ENCODE results near the gene HS6ST3.
"Not testable (repeated sequence)": the region's sequence is repeated elsewhere in the genome, so short reads cannot be mapped to it uniquely, and the experiment has no call there.

Gene HS6ST3

DNA sequence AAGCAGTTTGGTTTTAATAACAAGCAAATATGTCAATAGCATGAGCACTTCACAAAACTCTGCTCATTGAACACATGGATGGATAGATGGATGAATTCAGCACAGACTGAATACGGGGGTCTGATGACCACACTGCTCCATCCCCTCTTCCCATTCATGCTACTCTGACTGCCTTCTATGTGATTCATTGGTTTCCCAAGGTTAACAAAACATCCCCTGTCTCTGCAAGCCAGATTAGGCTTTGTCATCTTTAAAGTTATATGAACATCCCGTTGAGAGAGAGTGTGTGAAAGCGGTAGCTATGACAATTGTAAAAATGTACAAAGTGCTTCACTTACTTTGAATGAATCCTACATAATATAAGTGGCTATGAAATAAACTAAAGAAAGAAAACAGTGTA is 651.9 kb downstream of the HS6ST3 start:
- no peaks in the 10 kb centered on the region for H3K4me1 Mint-ChIP-seq
- H3K9me3 Mint-ChIP-seq = peaks cover 5% of the 10 kb centered on the region
- no peak overlapping the region for H3K4me3 Mint-ChIP-seq
- DNase-seq (ENCODE audit: low spot score in 2 of 2) (no peak), ATAC-seq (ENCODE audit: low read depth) (no peak)
- H3K27me3 Mint-ChIP-seq = no peaks in the 10 kb centered on the region
- H3K27ac Mint-ChIP-seq = no peak overlapping the region
- H3K36me3 Mint-ChIP-seq = no peaks in the 10 kb centered on the region

DNA sequence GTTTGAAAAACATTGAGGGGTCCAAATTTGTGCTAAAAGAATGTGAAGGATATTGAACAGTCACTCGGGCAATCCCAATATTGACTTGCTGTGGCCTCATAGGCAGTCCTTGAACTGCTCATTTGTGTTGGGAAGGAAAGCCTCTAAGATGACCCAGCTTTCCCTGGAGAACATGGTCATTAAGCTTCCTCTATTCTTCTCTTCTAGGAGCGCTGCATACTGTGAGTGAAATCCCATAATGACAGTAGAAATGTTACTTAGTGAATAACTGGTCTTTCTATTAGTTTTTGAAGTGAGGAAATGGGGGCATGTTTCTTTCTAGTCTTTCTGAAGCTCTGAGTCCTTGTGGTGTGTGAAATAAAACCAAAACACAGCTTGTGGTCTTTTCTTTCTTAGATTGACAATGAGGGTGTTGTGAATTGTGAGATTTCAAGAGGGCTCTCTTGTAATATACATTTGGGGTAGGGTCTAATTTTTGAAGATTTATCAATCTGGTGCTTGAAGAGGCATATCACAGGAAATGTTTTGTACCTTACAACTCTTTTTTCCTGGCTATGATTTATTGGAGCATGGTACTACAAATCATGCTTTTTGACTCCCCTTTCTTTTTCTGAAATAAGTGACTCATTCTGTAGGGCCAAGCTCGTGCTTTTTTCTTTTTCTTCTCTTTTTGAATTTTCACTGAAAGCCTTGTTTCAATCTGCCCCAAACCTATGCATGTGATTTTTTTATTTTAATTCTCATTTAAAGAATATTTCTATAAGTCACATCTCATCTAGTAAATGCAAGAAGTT is 653.6 kb downstream of the HS6ST3 start:
- Mint-ChIP-seq H3K27ac (no peak overlapping the region), H3K4me3 (no peak overlapping the region), H3K36me3 (no peaks in the 10 kb centered on the region), H3K9me3 (peaks cover 5% of the 10 kb centered on the region), H3K27me3 (no peaks in the 10 kb centered on the region), H3K4me1 (no peaks in the 10 kb centered on the region)
- no peak for ATAC-seq (ENCODE audit: low read depth)
- no peak for DNase-seq (ENCODE audit: low spot score in 2 of 2)

DNA sequence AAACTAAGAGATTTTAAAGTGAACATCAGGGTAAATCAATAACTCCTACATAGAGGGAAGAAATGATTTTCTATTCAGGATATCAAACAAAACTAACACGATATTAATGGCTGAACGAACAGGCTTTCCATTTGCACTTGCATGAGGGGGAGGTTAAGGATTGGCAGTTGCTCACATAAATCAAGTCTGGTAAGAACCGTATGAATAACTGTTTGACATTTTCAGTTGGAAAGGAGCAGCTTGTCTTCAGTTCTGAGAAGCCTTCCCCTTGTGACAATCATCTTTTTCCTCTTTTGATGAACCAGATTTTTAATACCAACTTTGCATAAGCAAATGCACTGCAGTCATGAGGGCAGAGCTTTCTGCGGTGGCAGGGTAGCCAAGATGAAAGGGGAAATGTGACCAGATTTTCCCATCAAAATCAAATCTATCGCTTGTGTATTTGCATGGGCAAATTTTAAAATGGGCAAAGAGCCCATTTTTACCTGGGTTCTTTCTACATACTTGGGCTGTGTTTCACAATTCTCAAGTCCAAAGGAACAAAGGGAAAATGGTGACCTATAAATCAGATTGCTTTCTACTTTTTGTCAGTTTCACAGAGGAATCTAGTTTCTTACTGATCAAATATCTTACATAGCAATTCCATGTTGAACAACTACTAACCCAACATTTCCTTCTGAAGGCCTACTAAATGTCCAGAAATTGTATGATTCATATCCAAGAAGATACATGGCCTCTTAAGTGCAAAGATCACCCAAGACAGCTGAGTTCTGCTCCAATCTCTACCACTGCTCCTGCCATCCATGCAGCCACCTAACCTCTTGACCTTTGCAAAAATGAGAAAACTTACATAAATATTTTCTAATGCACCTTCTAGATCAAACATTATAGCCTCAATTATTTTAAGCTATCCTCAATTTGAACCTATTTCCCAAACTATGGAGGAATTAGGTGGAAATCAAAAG is 654.7 kb downstream of the HS6ST3 start:
- ATAC-seq (ENCODE audit: low read depth) (no peak), DNase-seq (ENCODE audit: low spot score in 2 of 2) (no peak)
- Mint-ChIP-seq H3K27me3 (no peaks in the 10 kb centered on the region), H3K4me3 (no peak overlapping the region), H3K36me3 (no peaks in the 10 kb centered on the region), H3K9me3 (peaks cover 2% of the 10 kb centered on the region), H3K4me1 (no peaks in the 10 kb centered on the region), H3K27ac (no peak overlapping the region)

DNA sequence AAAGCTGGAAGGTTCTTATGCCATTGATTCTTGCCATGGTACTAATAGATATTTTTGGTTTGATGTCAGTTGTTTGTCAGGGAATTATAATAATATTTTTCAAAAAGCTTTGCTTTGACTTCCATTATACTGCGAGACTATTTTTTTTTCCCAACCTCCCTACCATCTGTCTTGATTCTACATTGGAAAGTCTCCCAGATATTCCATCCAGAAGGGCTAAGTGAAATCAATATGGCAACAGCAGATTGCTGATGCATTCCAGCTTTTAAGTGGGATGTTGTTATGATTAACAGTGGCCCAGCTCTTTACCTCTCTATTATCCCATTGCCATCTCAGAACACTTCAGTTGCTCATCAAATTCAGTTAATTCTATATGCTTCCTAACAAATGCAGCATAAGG is 657.0 kb downstream of the HS6ST3 start:
- no peak for DNase-seq (ENCODE audit: low spot score in 2 of 2)
- Mint-ChIP-seq H3K9me3 (peaks cover 2% of the 10 kb centered on the region), H3K4me1 (no peaks in the 10 kb centered on the region), H3K27me3 (no peaks in the 10 kb centered on the region), H3K4me3 (no peak overlapping the region), H3K36me3 (no peaks in the 10 kb centered on the region), H3K27ac (no peak overlapping the region)
- ATAC-seq (ENCODE audit: low read depth) = no peak

DNA sequence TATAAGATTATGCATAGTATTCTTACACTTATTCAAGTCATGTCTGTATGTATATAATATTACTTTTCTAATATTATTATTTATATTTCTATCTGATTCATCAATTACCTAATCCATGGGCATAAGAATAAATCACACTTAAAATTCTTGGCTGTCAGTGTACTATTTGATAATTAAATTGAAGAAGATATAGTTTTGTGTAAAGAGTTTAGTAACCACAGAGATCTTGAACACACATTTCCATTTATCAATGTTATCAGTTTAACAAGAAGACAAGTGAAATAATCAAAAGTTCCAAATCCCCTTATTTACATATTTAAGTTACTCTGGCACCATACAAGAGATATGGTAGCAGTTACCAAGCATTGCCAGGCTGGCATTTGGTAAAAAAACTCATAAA is 659.9 kb downstream of the HS6ST3 start:
- no peaks in the 10 kb centered on the region for H3K9me3 Mint-ChIP-seq
- no peak overlapping the region for H3K4me3 Mint-ChIP-seq
- H3K27ac Mint-ChIP-seq = no peak overlapping the region
- no peak for DNase-seq (ENCODE audit: low spot score in 2 of 2)
- no peak for ATAC-seq (ENCODE audit: low read depth)
- no peaks in the 10 kb centered on the region for H3K4me1 Mint-ChIP-seq
- H3K36me3 Mint-ChIP-seq = no peaks in the 10 kb centered on the region
- H3K27me3 Mint-ChIP-seq = no peaks in the 10 kb centered on the region

DNA sequence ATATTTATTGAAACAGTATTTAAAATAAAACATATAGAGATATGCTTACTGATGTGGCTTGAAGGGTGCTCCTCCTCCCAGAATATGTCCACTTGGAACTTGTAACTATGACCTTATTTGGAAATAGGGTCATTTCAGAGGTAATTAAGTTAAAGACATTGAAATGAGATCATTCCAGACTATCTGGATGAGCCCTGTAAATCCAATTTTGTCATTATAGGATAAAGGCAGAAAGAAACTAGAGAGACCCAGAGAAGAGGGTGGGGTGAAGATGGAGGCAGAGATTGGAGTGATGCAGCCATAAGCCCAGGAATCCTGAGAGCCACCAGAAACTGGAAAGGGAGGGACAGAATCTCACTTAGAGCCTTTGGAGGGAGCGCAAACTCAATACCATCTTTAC is 661.2 kb downstream of the HS6ST3 start:
- Mint-ChIP-seq H3K27me3 (no peaks in the 10 kb centered on the region), H3K9me3 (no peaks in the 10 kb centered on the region), H3K27ac (no peak overlapping the region), H3K4me1 (no peaks in the 10 kb centered on the region), H3K36me3 (no peaks in the 10 kb centered on the region), H3K4me3 (no peak overlapping the region)
- no peak for DNase-seq (ENCODE audit: low spot score in 2 of 2)
- ATAC-seq (ENCODE audit: low read depth) = no peak

DNA sequence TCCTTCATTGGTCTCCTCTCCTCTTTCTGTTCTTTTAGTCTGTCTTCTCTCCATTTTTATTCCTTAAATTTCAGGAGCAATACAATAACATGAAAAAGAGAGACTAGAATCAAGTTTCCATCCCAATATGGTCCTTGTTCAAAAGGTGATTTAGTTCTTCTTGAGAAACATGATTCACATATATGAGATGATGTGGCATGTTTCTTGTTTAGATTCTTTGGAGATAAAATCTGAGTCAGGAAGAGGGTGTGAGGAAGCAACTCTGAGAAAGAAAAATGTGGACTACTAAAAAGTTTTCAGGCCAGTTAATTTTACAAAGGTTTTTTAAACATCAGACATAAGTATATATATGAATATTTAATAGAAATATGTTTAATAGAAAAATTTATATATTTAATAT is 673.0 kb downstream of the HS6ST3 start:
- ATAC-seq (ENCODE audit: low read depth) = no peak
- H3K27me3 Mint-ChIP-seq = no peaks in the 10 kb centered on the region
- no peaks in the 10 kb centered on the region for H3K36me3 Mint-ChIP-seq

DNA sequence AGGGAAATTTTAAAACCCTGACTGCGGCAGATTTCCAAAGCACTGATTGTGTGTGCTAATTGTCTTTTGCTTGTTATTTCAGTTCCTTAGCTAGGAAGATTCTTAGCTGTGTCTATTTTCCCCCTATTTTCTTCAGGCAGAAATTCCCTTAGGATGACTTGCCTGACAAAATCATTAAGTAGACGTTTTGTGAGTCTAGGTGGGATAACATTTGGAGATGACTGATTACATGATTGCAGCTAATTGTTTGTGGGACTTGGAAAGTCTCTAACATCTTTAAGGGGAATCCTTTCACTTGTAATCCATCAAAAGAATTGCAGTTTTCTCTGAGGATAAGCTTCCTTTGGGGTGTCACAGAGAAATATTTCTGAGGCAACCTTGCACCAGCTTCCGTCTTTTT is 676.4 kb downstream of the HS6ST3 start:
- H3K4me1 Mint-ChIP-seq = no peaks in the 10 kb centered on the region

More for the DNA sequence above, 673.0 kb downstream of the HS6ST3 start:
- Mint-ChIP-seq H3K9me3 (peaks cover 2% of the 10 kb centered on the region), H3K27ac (no peak overlapping the region), H3K4me3 (no peak overlapping the region), H3K4me1 (no peaks in the 10 kb centered on the region)
- no peak for DNase-seq (ENCODE audit: low spot score in 2 of 2)

DNA sequence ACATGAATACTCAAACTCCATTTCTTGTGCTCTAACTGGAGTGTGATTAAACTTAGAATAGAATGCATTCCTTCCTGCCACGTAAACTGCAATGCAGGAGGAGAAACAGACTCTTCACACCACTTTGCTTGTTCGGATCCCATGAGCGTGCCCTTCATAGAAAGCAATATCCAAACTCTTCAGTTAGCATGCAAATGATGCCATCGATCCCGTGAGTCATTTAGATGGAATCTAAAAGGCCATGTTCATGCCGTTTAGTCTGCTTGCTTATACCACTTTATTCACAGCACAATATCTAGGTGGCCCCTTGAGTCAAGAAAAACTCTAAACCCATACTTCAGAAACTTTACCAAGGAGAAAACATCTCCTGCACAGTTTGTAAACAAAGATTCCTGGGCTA is 678.6 kb downstream of the HS6ST3 start:
- H3K9me3 Mint-ChIP-seq = peaks cover 2% of the 10 kb centered on the region
- DNase-seq (ENCODE audit: low spot score in 2 of 2) (no peak), ATAC-seq (ENCODE audit: low read depth) (no peak)
- no peaks in the 10 kb centered on the region for H3K36me3 Mint-ChIP-seq
- no peaks in the 10 kb centered on the region for H3K4me1 Mint-ChIP-seq
- no peak overlapping the region for H3K27ac Mint-ChIP-seq
- H3K27me3 Mint-ChIP-seq = no peaks in the 10 kb centered on the region
- H3K4me3 Mint-ChIP-seq = no peak overlapping the region

More for the DNA sequence above, 676.4 kb downstream of the HS6ST3 start:
- Mint-ChIP-seq H3K36me3 (no peaks in the 10 kb centered on the region), H3K9me3 (peaks cover 2% of the 10 kb centered on the region), H3K27ac (no peak overlapping the region), H3K27me3 (no peaks in the 10 kb centered on the region), H3K4me3 (no peak overlapping the region)
- DNase-seq (ENCODE audit: low spot score in 2 of 2) (no peak), ATAC-seq (ENCODE audit: low read depth) (no peak)

DNA sequence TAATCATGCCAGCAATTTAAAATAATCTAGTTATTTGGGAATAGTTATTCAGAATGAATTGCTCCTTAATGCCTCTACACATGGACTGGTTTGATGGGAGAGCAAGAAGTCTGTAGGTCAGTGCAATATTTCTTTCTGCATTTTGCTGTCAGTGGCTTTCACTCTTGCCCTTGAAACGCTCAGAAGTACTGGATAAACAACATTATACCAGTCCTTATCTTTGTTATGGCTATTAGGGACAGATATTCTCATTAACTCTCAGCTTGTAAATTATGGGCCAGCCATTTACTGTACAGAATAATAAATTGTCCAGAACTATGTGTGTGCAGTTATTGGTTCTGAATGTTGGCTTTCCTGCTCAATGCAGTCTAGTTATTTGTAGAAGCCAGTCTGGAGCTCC is 680.0 kb downstream of the HS6ST3 start:
- ATAC-seq (ENCODE audit: low read depth) = no peak
- Mint-ChIP-seq H3K36me3 (no peaks in the 10 kb centered on the region), H3K4me1 (no peaks in the 10 kb centered on the region), H3K9me3 (peaks cover 4% of the 10 kb centered on the region), H3K27ac (no peak overlapping the region), H3K27me3 (no peaks in the 10 kb centered on the region), H3K4me3 (no peak overlapping the region)
- no peak for DNase-seq (ENCODE audit: low spot score in 2 of 2)

DNA sequence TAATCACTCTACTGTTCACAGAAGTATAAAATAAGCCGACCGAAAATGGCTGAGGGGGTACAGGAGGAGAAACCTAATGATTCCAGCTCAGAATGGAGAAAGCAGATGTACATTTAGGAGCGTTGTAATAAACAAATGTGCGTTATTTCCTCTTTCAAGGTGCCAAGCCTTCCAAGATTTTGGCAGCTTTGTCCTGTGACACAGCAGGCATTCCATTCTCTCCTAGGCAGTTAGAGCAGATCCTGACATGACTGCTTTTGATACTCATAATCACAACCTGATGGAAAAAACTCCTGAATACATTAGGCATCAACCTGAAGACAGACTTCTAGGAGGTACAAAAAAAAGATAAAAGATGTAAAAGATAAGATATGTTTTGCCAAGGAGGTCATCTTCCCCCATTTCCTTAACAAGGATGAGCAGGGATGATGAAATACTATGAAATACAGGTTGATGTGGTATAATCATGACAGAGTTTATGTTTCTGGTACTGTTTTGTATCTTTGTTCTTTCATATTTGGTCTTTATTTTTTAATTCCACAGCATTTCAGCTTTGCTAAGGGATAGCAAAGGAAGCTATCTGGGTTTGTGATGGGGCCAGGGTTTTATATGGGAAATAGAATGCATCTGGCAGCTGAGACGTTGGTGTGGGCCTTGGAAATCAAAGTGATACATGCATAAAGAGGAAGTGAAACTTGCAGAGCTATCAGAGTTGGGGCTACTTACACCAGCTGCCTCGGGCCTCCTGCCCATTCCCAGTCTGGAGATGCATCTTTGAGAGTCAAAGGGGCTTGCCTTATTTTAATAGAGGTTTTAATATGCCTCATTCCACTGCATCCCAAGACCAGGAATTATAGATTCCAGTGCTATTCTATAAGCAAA is 681.8 kb downstream of the HS6ST3 start:
- Mint-ChIP-seq H3K9me3 (peaks cover 6% of the 10 kb centered on the region), H3K27ac (no peak overlapping the region), H3K4me3 (no peak overlapping the region), H3K27me3 (no peaks in the 10 kb centered on the region), H3K4me1 (no peaks in the 10 kb centered on the region), H3K36me3 (no peaks in the 10 kb centered on the region)
- ATAC-seq (ENCODE audit: low read depth) (no peak), DNase-seq (ENCODE audit: low spot score in 2 of 2) (no peak)

DNA sequence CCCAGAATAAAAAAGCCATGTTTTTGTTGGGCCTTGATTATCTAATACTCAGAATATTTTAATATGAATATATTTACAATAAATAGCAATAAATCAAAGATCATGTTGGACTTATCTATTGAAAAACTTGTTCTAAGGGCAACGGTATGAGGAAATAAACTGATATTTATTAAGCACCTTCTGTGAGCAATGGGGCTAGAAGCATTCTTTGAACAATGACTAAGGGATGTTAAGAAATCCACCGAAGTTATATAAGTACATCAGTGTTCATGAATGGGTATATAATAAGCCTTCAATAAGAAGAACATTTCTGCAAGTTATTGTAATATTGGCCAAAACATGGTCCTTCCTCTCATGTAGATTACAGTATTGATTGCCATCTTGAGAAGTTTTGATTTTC is 682.5 kb downstream of the HS6ST3 start:
- Mint-ChIP-seq H3K9me3 (peaks cover 7% of the 10 kb centered on the region), H3K4me3 (no peak overlapping the region)

DNA sequence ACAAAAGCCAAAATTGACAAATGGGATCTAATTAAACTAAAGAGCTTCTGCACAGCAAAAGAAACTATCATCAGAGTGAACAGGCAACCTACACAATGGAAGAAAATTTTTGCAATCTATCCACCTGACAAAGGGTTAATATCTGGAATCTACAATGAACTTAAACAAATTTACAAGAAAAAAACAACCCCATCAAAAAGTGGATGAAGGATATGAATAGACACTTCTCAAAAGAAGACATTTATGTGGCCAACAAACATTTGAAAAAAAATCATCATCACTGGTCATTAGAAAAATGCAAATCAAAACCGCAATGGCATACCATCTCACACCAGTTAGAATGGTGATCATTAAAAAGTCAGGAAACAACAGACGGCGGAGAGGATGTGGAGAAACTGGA is 688.4 kb downstream of the HS6ST3 start:
- not testable (repeated sequence) for H3K27me3 Mint-ChIP-seq; H3K36me3 Mint-ChIP-seq; H3K4me1 Mint-ChIP-seq; DNase-seq (ENCODE audit: low spot score in 2 of 2); ATAC-seq (ENCODE audit: low read depth); H3K27ac Mint-ChIP-seq; H3K4me3 Mint-ChIP-seq
- peaks cover 17% of the 10 kb centered on the region for H3K9me3 Mint-ChIP-seq

More for the DNA sequence above, 682.5 kb downstream of the HS6ST3 start:
- H3K4me1 Mint-ChIP-seq = no peaks in the 10 kb centered on the region
- no peak overlapping the region for H3K27ac Mint-ChIP-seq
- no peaks in the 10 kb centered on the region for H3K27me3 Mint-ChIP-seq
- DNase-seq (ENCODE audit: low spot score in 2 of 2) = no peak
- no peaks in the 10 kb centered on the region for H3K36me3 Mint-ChIP-seq
- no peak for ATAC-seq (ENCODE audit: low read depth)

DNA sequence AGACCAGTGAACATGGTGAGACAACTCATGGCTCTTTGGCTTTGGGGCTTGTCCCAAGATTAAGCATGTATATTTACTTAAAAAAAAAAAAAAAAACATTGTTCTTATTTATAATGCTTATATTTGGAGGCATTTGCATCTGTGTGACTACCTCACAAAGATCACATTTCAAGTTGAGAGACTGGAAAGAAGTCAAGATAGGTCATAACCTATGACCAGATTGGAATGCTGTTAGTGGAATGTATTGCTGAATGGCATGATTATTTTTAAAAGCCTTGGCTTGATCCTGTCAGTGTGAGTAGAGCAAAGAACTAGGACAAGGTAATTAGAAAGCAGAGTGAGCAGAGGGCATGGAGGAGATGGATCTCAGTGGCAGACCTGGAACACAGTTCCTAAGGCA is 689.8 kb downstream of the HS6ST3 start:
- no peaks in the 10 kb centered on the region for H3K27me3 Mint-ChIP-seq
- no peaks in the 10 kb centered on the region for H3K36me3 Mint-ChIP-seq
- H3K4me1 Mint-ChIP-seq = no peaks in the 10 kb centered on the region
- ATAC-seq (ENCODE audit: low read depth) = no peak
- no peak overlapping the region for H3K27ac Mint-ChIP-seq
- H3K4me3 Mint-ChIP-seq = no peak overlapping the region
- peaks cover 15% of the 10 kb centered on the region for H3K9me3 Mint-ChIP-seq
- DNase-seq (ENCODE audit: low spot score in 2 of 2) = no peak
